ENCODE data around the gene LRRC37A3.
A peak's percentile ranks its signal among the peaks of the same experiment; 100 is the strongest.
"Not testable (repeated sequence)": the region's sequence is repeated elsewhere in the genome, so short reads cannot be mapped to it uniquely, and the experiment has no call there.

LRRC37A3 gene

GRCh38 chr17:64829824-64830630 is 89.3 kb downstream of the LRRC37A3 start:
- not testable (repeated sequence) for DNase-seq

- not testable (repeated sequence) for DNase-seq
Measured at GRCh38 chr17:64829068-64829467, 90.2 kb downstream of the LRRC37A3 start.

- not testable (repeated sequence) for DNase-seq
Measured at GRCh38 chr17:64818904-64819303, 100.4 kb downstream of the LRRC37A3 start.

- DNase-seq = not testable (repeated sequence)
Measured at GRCh38 chr17:64815833-64816198, 103.5 kb downstream of the LRRC37A3 start.

- DNase-seq = not testable (repeated sequence)
Measured at GRCh38 chr17:64814993-64815832, 104.1 kb downstream of the LRRC37A3 start.

- DNase-seq = peak; percentile 53
Measured at GRCh38 chr17:64808178-64808977, 110.9 kb downstream of the LRRC37A3 start.

Data from NCI-H2171 treated with DMSO at 0.1 percent for 48 hours (cell line).